MM.1S (cell line): ENCODE data around the gene TRH.

ENCODE experiments used
- DNase-seq: peaks from one replicate; pipeline ENCODE4 v3.0.0-alpha.2; 2015
- H2AFZ ChIP-seq: fragments of 300-600 bp; sonication (generic); 2 replicates; pipeline ENCODE4 v1.6.0; 2016; ENCODE audit warnings: antibody characterized with exemption, low read length
- H3F3A ChIP-seq: fragments of 300-600 bp; sonication (generic); 2 replicates; pipeline ENCODE4 v1.6.1; 2016; ENCODE audit warnings: mild to moderate bottlenecking, antibody characterized with exemption, low read length, moderate library complexity, mixed read lengths; ENCODE audit not compliant: insufficient read depth
- H3K27ac ChIP-seq: fragments of 300-600 bp; sonication (generic); 2 replicates; pipeline ENCODE4 v1.5.1; 2016; ENCODE audit warnings: mild to moderate bottlenecking, low read length
- H3K27me3 ChIP-seq: fragments of 300-600 bp; sonication (generic); replicated peaks from 2 replicates; pipeline ENCODE4 v1.6.0; 2016; ENCODE audit warnings: low read length; ENCODE audit not compliant: insufficient read depth
- H3K36me3 ChIP-seq: fragments of 300-600 bp; sonication (generic); replicated peaks from 2 replicates; pipeline ENCODE4 v1.6.1; 2016; ENCODE audit warnings: mild to moderate bottlenecking, low read length, mixed read lengths; ENCODE audit not compliant: insufficient read depth
- H3K4me1 ChIP-seq: fragments of 300-600 bp; sonication (generic); 2 replicates; pipeline ENCODE4 v1.6.1; 2016; ENCODE audit warnings: low read length, mixed read lengths
- H3K4me2 ChIP-seq: fragments of 300-600 bp; sonication (generic); 2 replicates; pipeline ENCODE4 v1.6.0; 2016; ENCODE audit warnings: low read depth, low read length
- H3K4me3 ChIP-seq: fragments of 300-600 bp; sonication (generic); 2 replicates; pipeline ENCODE4 v1.5.1; 2016; ENCODE audit warnings: low read length, mixed read lengths
- H3K79me2 ChIP-seq: fragments of 300-600 bp; sonication (generic); 2 replicates; pipeline ENCODE4 v1.6.1; 2016; ENCODE audit warnings: mixed run types, low read length, mixed read lengths
- H3K9ac ChIP-seq: fragments of 300-600 bp; sonication (generic); 2 replicates; pipeline ENCODE4 v1.6.1; 2016; ENCODE audit warnings: low read length, mixed read lengths
- H3K9me2 ChIP-seq: fragments of 300-600 bp; sonication (generic); replicated peaks from 2 replicates; pipeline ENCODE4 v1.6.1; 2016; ENCODE audit warnings: mild to moderate bottlenecking, low read length, mixed read lengths; ENCODE audit not compliant: insufficient read depth
- H3K9me3 ChIP-seq: fragments of 300-600 bp; sonication (generic); replicated peaks from 2 replicates; pipeline ENCODE4 v1.6.1; 2016; ENCODE audit warnings: mild to moderate bottlenecking, low read length, mixed read lengths; ENCODE audit not compliant: insufficient read depth
- H4K20me1 ChIP-seq: fragments of 300-600 bp; sonication (generic); 2 replicates; pipeline ENCODE4 v1.6.1; 2016; ENCODE audit warnings: mild to moderate bottlenecking, low read length, moderate library complexity, mixed read lengths; ENCODE audit not compliant: insufficient read depth
- CTCF ChIP-seq: fragments of 300-600 bp; sonication (generic); IDR thresholded peaks from 2 replicates; pipeline ENCODE4 v1.5.1; 2016; ENCODE audit warnings: antibody characterized with exemption, low read length, mixed read lengths
- EZH2 ChIP-seq: fragments of 300-600 bp; sonication (generic); optimal IDR thresholded peaks from 2 replicates; pipeline ENCODE3; 2017; ENCODE audit warnings: low read depth, mild to moderate bottlenecking, antibody characterized with exemption, low read length, mixed read lengths
- EZH2phosphoT487 ChIP-seq: fragments of 300-600 bp; sonication (generic); IDR thresholded peaks from 2 replicates; pipeline ENCODE4 v1.6.1; 2018; ENCODE audit warnings: antibody characterized with exemption, low read length

Gene TRH

GRCh38 chr3:129974833-129975704 is 549 bp downstream of the TRH start:
- H3K4me1 ChIP-seq: no peaks in the 10 kb centered on the region
- no peak overlapping the region for H2AFZ ChIP-seq
- H3K79me2 ChIP-seq: no peaks in the 10 kb centered on the region
- no peak for TF ChIP-seq EZH2phosphoT487
- TF ChIP-seq EZH2: no peak
- TF ChIP-seq CTCF: no peak
- H3K36me3 ChIP-seq: no peaks in the 10 kb centered on the region
- no peaks in the 10 kb centered on the region for H3F3A ChIP-seq
- no peak for DNase-seq
- H3K27me3 ChIP-seq: peaks cover 10% of the 10 kb centered on the region
- no peak overlapping the region for H3K4me3 ChIP-seq
- no peaks in the 10 kb centered on the region for H3K9me2 ChIP-seq
- no peak overlapping the region for H3K9ac ChIP-seq
- no peaks in the 10 kb centered on the region for H4K20me1 ChIP-seq
- no peak overlapping the region for H3K27ac ChIP-seq
- H3K4me2 ChIP-seq: no peak overlapping the region
- H3K9me3 ChIP-seq: no peaks in the 10 kb centered on the region

- H3K27me3 ChIP-seq: peaks cover 10% of the 10 kb centered on the region
- no peaks in the 10 kb centered on the region for H3K36me3 ChIP-seq
- no peaks in the 10 kb centered on the region for H4K20me1 ChIP-seq
- no peaks in the 10 kb centered on the region for H3K4me1 ChIP-seq
- H3K79me2 ChIP-seq: no peaks in the 10 kb centered on the region
- H3F3A ChIP-seq: no peaks in the 10 kb centered on the region
- no peak overlapping the region for H2AFZ ChIP-seq
- no peaks in the 10 kb centered on the region for H3K9me2 ChIP-seq
- no peak overlapping the region for H3K4me2 ChIP-seq
- DNase-seq: no peak
- no peaks in the 10 kb centered on the region for H3K9me3 ChIP-seq
- no peak overlapping the region for H3K27ac ChIP-seq
- H3K4me3 ChIP-seq: no peak overlapping the region
- H3K9ac ChIP-seq: no peak overlapping the region
- TF ChIP-seq EZH2phosphoT487: no peak
- no peak for TF ChIP-seq CTCF
- no peak for TF ChIP-seq EZH2
Observed at GRCh38 chr3:129975705-129976048, 1.2 kb downstream of the TRH start.

- H3K4me1 ChIP-seq: no peaks in the 10 kb centered on the region
- no peak overlapping the region for H3K9ac ChIP-seq
- H3F3A ChIP-seq: no peaks in the 10 kb centered on the region
- no peak overlapping the region for H2AFZ ChIP-seq
- no peak for DNase-seq
- TF ChIP-seq EZH2phosphoT487 (no peak), CTCF (no peak), EZH2 (no peak)
- H3K4me2 ChIP-seq: no peak overlapping the region
- H3K27ac ChIP-seq: no peak overlapping the region
- no peaks in the 10 kb centered on the region for H3K9me2 ChIP-seq
- H3K79me2 ChIP-seq: no peaks in the 10 kb centered on the region
- H4K20me1 ChIP-seq: no peaks in the 10 kb centered on the region
- H3K27me3 ChIP-seq: peaks cover 10% of the 10 kb centered on the region
- no peaks in the 10 kb centered on the region for H3K36me3 ChIP-seq
- H3K4me3 ChIP-seq: no peak overlapping the region
- H3K9me3 ChIP-seq: no peaks in the 10 kb centered on the region
Observed at GRCh38 chr3:129976286-129976685, 1.8 kb downstream of the TRH start.
